Retinal pigment epithelial cell (primary cell): ENCODE results near the gene HTR6.

Experiments used
- DNase-seq: peaks from one replicate; pipeline ENCODE4 v3.0.0-alpha.2; 2010; ENCODE audit warnings: low read depth
- H3K4me3 ChIP-seq: 2 replicates; pipeline ENCODE4 v1.5.1; 2011; ENCODE audit warnings: mild to moderate bottlenecking, low read length, control low read depth, moderate library complexity
- TF ChIP-seq, protein P1 (sequence below): conservative IDR thresholded peaks from 2 replicates; pipeline ENCODE4 v1.5.1; 2011; ENCODE audit warnings: low read depth, low read length, control low read depth, inconsistent platforms

HTR6 gene

DNA sequence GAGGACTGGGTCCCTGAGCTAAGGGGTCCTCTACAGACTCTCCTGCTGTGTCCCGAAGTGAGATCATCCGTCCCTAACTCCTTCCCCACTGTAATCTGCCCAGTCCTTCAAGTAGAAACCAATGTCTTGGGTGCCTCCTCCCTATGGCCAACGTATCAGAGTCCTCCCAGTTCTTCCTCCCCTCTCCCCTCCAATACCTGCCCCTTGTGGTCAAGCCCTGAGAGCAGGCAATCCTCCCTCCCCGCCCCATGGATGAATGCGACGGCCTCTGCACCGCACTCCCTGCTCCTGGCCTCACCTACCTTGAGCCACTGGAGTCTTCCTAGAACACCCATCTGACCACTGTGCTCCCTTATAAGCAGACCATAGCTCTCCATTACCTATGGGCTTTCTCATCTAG, 31.1 kb downstream of the HTR6 start:
- no peak overlapping the region for H3K4me3 ChIP-seq
- TF ChIP-seq, protein P1, sequence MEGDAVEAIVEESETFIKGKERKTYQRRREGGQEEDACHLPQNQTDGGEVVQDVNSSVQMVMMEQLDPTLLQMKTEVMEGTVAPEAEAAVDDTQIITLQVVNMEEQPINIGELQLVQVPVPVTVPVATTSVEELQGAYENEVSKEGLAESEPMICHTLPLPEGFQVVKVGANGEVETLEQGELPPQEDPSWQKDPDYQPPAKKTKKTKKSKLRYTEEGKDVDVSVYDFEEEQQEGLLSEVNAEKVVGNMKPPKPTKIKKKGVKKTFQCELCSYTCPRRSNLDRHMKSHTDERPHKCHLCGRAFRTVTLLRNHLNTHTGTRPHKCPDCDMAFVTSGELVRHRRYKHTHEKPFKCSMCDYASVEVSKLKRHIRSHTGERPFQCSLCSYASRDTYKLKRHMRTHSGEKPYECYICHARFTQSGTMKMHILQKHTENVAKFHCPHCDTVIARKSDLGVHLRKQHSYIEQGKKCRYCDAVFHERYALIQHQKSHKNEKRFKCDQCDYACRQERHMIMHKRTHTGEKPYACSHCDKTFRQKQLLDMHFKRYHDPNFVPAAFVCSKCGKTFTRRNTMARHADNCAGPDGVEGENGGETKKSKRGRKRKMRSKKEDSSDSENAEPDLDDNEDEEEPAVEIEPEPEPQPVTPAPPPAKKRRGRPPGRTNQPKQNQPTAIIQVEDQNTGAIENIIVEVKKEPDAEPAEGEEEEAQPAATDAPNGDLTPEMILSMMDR = no peak
- no peak for DNase-seq

GRCh38 chr1:19696820-19697219, 32.1 kb downstream of the HTR6 start:
- H3K4me3 ChIP-seq = no peak overlapping the region
- no peak for DNase-seq
- TF ChIP-seq, protein P1 = no peak

GRCh38 chr1:19698181-19698580, 33.5 kb downstream of the HTR6 start:
- no peak overlapping the region for H3K4me3 ChIP-seq
- TF ChIP-seq, protein P1 = no peak
- no peak for DNase-seq

GRCh38 chr1:19700079-19700777, 35.6 kb downstream of the HTR6 start:
- TF ChIP-seq, protein P1 = no peak
- no peak for DNase-seq

DNA sequence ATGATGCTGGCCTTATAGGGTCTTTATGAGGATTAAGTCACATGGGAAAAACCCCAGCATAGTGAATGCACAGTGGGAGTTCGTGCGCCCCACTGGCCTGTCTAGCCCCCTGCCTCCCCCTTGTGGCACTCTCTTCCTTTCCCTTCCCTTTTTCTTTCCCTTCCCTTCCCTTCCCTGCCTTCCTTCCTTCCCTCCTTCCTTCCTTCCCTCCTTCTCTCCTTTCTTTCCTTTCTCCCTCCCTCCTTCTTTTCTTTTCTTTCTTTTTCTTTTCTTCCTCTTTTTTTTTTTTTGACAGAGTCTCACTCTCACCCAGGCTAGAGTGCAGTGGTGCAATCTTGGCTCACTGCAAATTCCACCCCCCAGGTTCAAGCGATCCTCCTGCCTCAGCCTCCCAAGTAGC, 38.6 kb downstream of the HTR6 start:
- TF ChIP-seq, protein P1 = peak; percentile 6
- no peak overlapping the region for H3K4me3 ChIP-seq
- DNase-seq = no peak

More at GRCh38 chr1:19700079-19700777, 35.6 kb downstream of the HTR6 start:
- no peak overlapping the region for H3K4me3 ChIP-seq

DNA sequence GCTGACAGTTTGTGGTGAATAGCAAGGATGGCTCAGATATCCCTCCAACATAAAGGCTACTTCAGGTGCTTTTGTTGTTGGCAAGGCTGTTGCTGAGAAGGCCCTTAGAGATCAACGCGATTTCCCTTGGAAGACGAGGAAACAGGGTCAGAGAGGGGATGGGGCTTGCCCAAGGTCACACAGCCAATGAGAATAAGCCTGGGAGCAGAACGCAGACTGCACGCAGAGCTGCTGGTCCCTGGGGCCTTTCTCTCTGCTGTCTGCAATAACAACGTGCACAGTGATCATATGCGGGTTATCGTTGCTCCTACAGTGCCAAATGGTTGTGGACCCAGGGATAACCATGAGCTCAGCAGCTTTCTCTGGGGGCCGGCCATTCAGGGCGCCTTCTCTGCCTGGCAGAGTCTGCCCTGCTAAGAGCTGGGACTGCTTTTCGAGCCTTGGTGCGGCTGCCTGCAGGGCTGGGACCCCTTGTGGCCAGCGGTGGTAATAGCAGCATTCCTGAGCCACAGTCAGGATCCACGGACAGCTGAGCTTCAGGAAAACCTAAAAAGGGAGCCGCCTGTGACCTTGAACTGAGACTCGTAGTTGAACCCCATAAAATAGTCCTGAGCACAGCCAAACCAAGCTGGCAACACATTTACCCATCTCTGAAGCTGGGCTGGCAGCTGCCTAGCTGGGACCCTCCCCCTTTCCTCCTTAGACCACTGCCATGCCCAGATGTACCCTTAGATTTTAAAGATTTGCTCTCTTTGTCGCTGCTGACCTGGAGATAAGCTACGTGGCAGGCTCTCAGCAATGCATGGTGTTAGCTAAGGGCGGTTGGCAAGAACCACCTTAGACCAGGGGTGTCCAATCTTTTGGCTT, 39.8 kb downstream of the HTR6 start:
- peak; percentile 15 for DNase-seq
- TF ChIP-seq, protein P1 = peak; percentile 98
- no peak overlapping the region for H3K4me3 ChIP-seq
